ENCODE results near the gene MESD.

Gene MESD

GRCh38 chr15:80929689-80930088 is 59.9 kb downstream of the MESD start:
- TF ChIP-seq, protein P1, sequence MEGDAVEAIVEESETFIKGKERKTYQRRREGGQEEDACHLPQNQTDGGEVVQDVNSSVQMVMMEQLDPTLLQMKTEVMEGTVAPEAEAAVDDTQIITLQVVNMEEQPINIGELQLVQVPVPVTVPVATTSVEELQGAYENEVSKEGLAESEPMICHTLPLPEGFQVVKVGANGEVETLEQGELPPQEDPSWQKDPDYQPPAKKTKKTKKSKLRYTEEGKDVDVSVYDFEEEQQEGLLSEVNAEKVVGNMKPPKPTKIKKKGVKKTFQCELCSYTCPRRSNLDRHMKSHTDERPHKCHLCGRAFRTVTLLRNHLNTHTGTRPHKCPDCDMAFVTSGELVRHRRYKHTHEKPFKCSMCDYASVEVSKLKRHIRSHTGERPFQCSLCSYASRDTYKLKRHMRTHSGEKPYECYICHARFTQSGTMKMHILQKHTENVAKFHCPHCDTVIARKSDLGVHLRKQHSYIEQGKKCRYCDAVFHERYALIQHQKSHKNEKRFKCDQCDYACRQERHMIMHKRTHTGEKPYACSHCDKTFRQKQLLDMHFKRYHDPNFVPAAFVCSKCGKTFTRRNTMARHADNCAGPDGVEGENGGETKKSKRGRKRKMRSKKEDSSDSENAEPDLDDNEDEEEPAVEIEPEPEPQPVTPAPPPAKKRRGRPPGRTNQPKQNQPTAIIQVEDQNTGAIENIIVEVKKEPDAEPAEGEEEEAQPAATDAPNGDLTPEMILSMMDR (IDR thresholded peaks at IDR 0.05), result no peak
- no peak for TF ChIP-seq ZFX (IDR thresholded peaks at IDR 0.05; ENCODE audit: borderline replicate concordance)
- no peak overlapping the region for H3K27ac ChIP-seq

- H3K27ac ChIP-seq, result no peak overlapping the region
These were observed 60.4 kb downstream of the MESD start for GRCh38 chr15:80929225-80929624.

DNA sequence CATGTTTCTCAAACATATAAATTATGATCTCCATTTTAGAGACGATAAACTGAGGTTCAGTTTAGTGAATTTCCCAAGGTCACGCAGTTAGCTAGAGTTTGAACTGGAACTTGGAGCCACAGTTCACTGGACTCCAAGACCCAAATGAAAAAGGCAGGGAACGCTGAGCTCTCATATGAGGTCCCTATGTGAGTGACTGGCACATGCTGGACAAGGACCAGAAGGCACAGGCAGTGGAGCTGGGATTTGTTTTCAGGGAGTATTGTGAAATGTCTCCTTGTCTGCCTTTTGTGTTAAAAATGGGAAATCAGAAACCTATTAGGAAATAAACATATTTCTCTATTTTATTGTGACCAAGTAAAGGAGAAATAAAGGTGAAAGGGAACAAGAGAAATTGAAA is 63.5 kb downstream of the MESD start:
- no peak overlapping the region for H3K27ac ChIP-seq
- no peak for TF ChIP-seq ZFX (IDR thresholded peaks at IDR 0.05; ENCODE audit: borderline replicate concordance)
- TF ChIP-seq, protein P1 (IDR thresholded peaks at IDR 0.05), result no peak

More at GRCh38 chr15:80929225-80929624, 60.4 kb downstream of the MESD start:
- TF ChIP-seq, protein P1 (IDR thresholded peaks at IDR 0.05), result no peak

DNA sequence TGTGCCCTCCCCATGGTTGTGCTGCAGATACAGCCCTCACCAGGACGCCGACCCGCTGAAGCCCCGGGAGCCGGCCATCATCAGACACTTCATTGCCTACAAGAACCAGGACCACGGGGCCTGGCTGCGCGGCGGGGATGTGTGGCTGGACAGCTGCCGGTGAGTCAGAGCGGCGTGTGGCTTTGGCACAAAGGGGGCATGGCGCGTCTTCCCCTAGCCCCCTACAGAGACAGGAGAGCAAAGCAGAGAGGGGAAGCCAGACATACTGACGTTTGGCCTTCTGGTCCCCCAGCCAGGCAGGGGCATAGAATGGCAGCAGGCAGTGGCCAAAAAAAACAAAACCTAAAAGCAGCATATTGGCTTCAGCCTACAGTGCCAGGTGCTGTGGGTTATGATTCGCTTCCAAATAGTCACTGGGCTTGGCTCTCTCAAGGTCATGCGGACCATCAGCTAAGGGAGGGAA is 64.0 kb downstream of the MESD start:
- TF ChIP-seq ZFX (IDR thresholded peaks at IDR 0.05; ENCODE audit: borderline replicate concordance), result no peak
- TF ChIP-seq, protein P1 (IDR thresholded peaks at IDR 0.05), result no peak
- H3K27ac ChIP-seq, result no peak overlapping the region

DNA sequence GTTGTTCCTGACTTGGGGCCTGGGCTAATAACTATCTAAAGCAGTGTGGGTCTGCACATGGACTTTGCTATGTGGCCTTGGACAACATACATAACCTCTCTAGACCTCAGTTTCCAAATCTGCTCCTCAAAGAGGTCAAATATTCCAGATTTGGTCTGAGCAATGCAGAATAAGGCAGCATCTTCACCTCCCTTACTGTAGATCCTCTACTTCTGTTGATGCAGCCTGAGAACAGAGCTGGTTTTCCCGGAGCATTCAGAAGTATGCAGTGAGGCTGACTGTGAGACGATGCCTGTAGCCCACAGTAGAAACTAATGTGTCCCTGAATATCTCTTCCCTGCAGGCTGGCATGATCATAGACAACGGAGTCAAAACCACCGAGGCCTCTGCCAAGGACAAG is 65.3 kb downstream of the MESD start:
- no peak for TF ChIP-seq ZFX (IDR thresholded peaks at IDR 0.05; ENCODE audit: borderline replicate concordance)
- TF ChIP-seq, protein P1 (IDR thresholded peaks at IDR 0.05), result no peak
- H3K27ac ChIP-seq, result no peak overlapping the region

DNA sequence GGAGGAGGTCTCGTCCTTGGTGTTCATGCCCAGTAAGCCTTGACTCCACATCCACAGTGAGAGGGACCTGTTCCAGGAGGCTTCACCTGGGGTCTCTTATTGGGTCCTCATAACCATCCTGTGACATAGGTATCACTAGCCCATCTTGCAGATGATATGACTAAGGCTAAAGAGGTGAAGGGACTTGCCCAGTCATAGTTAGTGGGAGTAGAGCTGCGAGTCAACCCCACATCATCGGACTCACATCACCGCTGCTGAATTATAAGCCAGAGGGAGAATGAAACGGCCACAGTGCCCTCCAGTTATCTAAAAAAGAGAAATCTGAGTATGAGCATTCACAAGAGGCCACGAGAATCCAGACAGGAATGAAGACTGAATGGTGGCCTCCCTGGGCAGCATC is 66.0 kb downstream of the MESD start:
- no peak overlapping the region for H3K27ac ChIP-seq
- no peak for TF ChIP-seq ZFX (IDR thresholded peaks at IDR 0.05; ENCODE audit: borderline replicate concordance)
- TF ChIP-seq, protein P1 (IDR thresholded peaks at IDR 0.05), result no peak

GRCh38 chr15:80921736-80922410 is 67.7 kb downstream of the MESD start:
- no peak for TF ChIP-seq ZFX (IDR thresholded peaks at IDR 0.05; ENCODE audit: borderline replicate concordance)
- TF ChIP-seq, protein P1 (IDR thresholded peaks at IDR 0.05), result no peak
- H3K27ac ChIP-seq, result no peak overlapping the region
